ENCODE data around the gene NELFA. TPM values are rescaled to one million over a fixed set of nuclear protein-coding genes. Genes with fewer than 3 reads are reported as not detected.
"Not testable (repeated sequence)": the region's sequence is repeated elsewhere in the genome, so short reads cannot be mapped to it uniquely, and the experiment has no call there.

NELFA gene
- total RNA-seq, 2 experiments from 2014 or later, result 44.8 to 46.2 TPM

DNA sequence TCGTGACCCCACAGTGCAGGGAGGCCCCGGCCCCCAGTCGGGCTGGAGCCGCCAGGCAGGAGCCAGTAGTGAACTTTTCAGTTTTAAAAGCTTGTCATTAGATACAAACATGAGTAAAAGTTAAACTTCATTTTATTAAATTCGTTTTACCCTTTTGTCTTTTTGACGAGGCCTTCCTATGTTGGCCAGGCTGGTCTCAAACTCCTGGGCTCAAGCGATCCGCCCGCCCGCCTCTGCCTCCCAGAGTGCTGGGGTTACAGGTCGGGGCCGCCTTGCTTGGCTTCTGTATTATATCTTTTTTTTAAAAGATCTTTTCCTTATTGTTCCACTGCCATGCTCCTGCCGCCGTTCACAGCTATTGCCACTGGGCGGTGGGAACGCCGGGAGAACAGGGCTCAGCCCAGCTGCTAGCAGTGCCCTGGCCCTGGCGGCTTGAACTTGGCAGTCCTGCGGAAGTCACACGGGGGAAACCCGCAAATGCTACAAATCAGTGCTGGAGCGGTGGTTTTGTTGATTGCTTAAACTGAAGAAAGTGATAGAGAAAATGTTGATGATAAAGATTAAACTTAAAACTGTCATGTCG is 968 bp upstream of the NELFA start:
- H3K4me1 Mint-ChIP-seq, result peaks cover 24% of the 10 kb centered on the region
- peak overlapping the region; percentile 87 for H3K27ac Mint-ChIP-seq
- DNase-seq, result peak; percentile 46
- no peaks in the 10 kb centered on the region for H3K9me3 Mint-ChIP-seq
- peak overlapping the region; percentile 86 for H3K4me3 Mint-ChIP-seq
- H3K36me3 Mint-ChIP-seq, result peaks cover 11% of the 10 kb centered on the region
- no peaks in the 10 kb centered on the region for H3K27me3 Mint-ChIP-seq

DNA sequence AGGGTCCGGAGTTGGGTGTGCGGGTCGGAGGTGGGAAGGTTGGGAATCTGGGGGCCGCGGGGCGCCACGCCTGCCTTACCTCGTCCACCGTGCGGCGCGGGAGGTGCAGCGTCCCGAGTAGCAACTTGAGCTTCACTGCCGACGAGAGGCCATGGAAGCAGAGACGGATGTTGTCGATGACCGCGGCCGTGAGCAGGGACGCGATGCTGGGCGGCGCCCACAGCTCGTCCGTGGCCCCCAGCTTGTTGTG is 178 bp downstream of the NELFA start:
- peak overlapping the region; percentile 89 for H3K27ac Mint-ChIP-seq
- peak overlapping the region; percentile 86 for H3K4me3 Mint-ChIP-seq

DNA sequence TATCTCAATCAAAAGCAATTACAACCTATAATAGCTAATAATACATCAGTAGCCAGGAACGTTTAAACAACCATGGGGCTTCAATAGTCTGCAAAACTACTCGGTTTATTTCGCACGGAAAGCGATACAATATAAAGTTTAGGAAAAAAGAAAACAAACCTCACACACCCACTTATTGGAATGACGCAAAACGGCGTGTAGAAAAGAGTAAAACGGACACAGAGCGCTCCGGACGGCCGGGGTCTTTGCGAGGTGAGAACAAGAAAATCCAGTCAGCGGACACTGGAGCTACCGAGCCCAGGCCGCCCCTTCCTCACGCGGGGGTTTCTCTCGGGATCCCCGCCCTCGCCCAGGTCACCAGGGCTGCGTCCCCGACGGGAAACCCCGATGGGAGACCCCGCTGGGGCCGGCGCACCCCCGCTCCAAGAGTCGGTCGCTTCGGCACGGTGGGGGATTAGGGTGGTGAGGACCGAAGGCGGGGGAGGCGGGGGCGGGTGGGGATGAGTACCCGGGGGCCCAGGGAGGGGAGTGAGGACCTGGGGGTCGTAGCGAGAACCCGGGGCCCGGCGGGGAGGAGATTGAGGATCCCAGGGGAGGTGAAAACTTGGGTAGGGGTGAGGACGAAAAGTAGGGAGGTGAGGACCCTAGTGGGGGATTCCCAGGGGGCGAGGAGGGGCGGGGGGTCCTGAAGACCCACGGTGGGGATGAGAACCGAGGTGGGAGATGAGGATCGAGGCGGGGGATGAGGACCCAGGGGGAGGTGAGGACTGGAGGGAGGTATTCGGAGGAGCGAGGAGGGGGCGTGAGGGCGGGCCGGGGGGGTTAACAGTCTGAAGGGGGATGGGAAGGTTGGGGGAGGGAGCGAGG is 737 bp downstream of the NELFA start:
- Mint-ChIP-seq H3K4me3 (peak overlapping the region; percentile 86), H3K27ac (peak overlapping the region; percentile 89), H3K9me3 (no peaks in the 10 kb centered on the region), H3K4me1 (peaks cover 28% of the 10 kb centered on the region), H3K36me3 (peaks cover 16% of the 10 kb centered on the region), H3K27me3 (no peaks in the 10 kb centered on the region)
- DNase-seq, result no peak

More for the DNA sequence above, 178 bp downstream of the NELFA start:
- peaks cover 11% of the 10 kb centered on the region for H3K36me3 Mint-ChIP-seq
- no peaks in the 10 kb centered on the region for H3K9me3 Mint-ChIP-seq
- no peak for DNase-seq
- no peaks in the 10 kb centered on the region for H3K27me3 Mint-ChIP-seq
- peaks cover 24% of the 10 kb centered on the region for H3K4me1 Mint-ChIP-seq

DNA sequence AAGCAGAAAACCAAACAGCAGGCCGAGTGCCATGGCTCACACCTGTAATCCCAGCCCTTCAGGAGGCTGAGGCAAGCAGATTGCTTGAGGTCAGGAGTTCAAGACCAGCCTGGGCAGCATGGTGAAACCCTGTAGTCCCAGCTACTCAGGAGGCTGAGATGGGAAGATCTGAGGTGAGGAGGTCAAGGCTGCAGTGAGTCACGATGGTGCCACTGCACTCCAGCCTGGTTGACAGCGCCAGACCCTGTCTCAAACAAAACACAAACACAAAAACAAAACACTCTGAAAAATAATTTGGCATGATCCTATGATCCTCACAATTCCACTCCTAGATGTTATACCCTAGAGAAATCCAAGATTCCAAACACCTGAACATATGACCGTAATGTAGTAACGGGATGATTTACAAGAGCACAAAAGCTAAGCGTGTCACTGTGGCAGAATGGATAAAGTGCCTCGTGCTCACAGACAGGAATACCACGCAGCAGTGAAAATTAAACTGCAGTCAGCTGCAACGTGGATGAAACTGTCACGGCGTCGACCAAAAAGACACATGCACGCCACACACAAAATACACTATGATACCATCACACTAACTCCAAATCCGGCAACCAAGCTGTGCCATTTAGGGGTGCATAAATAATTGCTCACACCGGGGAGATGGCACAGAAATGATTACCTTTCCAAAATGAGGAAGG is 1.7 kb downstream of the NELFA start:
- peaks cover 37% of the 10 kb centered on the region for H3K4me1 Mint-ChIP-seq
- H3K27ac Mint-ChIP-seq, result peak overlapping the region; percentile 77
- no peaks in the 10 kb centered on the region for H3K9me3 Mint-ChIP-seq
- H3K36me3 Mint-ChIP-seq, result peaks cover 25% of the 10 kb centered on the region
- peak overlapping the region; percentile 86 for H3K4me3 Mint-ChIP-seq
- DNase-seq, result no peak
- no peaks in the 10 kb centered on the region for H3K27me3 Mint-ChIP-seq

DNA sequence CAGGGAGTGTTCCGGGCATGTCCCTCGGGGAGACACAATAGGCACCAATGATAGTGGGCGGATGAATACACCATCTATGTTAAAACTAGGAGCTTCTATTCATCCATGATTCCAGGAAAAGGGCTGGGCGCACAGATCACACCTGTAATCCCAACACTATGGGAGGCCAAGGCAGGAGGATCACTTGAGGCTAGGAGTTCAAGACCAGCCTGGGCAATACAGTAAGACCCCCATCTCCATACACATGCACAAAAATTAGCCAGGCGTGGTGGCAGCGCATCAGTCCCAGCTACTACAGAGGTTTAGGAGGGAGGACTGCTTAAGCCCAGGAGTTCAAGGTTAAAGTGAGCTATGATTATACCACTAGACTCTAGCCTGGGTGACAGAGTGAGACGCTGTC is 2.4 kb downstream of the NELFA start:
- Mint-ChIP-seq H3K36me3 (peaks cover 27% of the 10 kb centered on the region), H3K9me3 (no peaks in the 10 kb centered on the region), H3K4me3 (no peak overlapping the region), H3K4me1 (peaks cover 37% of the 10 kb centered on the region), H3K27me3 (no peaks in the 10 kb centered on the region), H3K27ac (no peak overlapping the region)
- DNase-seq, result no peak

DNA sequence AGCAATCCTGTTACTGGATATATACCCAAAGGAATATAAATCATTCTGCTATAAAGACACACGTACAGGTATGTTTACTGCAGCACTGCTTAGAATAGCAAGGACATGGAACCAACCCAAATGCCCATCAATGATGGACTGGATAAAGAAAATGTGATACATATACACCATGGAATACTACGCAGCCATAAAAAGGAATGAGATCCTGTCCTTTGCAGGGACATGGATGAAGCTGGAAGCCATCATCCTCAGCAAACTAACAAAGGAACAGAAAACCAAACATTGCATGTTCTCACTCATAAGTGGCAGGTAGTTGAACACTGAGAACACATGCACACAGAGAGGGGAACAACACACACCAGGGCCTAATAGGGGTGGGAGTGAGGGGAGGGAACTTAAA is 5.4 kb downstream of the NELFA start:
- not testable (repeated sequence) for H3K27me3 Mint-ChIP-seq, DNase-seq, H3K27ac Mint-ChIP-seq, H3K4me3 Mint-ChIP-seq
- Mint-ChIP-seq H3K36me3 (peaks cover 58% of the 10 kb centered on the region), H3K9me3 (peaks cover 22% of the 10 kb centered on the region), H3K4me1 (peaks cover 36% of the 10 kb centered on the region)

DNA sequence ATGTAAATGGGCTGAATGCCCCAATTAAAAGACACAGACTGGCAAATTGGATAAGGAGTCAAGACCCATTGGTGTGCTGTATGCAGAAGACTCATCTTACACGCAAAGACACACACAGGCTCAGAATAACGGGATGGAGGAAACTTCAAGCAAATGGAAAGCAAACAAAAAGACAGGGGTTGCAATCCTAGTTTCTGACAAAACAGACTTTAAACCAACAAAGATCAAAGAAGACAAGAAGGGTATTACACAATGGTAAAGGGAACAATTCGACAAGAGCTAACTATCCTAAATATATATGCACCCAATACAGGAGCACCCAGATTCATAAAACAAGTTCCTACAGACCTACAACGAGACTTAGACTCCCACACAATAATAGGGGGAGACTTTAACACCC is 9.5 kb downstream of the NELFA start:
- DNase-seq, H3K4me3 Mint-ChIP-seq, H3K27me3 Mint-ChIP-seq, H3K27ac Mint-ChIP-seq: not testable (repeated sequence)
- H3K36me3 Mint-ChIP-seq, result peaks cover 81% of the 10 kb centered on the region
- peaks cover 41% of the 10 kb centered on the region for H3K9me3 Mint-ChIP-seq
- H3K4me1 Mint-ChIP-seq, result peaks cover 27% of the 10 kb centered on the region

DNA sequence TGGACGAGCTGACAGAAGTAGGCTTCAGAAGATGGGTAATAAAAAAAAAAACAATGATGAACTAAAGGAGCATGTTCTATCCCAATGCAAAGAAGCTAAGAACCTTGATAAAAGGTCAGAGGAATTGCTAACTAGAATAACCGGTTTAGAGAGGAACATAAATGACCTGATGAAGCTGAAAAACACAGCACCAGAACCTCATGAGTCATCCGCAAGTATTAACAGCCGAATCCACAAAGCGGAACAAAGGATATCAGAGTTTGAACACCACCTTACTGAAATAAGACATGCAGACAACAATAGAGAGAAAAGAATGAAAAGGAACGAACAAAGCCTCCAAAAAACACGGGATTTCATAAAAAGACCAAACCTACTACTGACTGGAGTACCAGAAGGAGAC is 10.5 kb downstream of the NELFA start:
- DNase-seq, result no peak
- Mint-ChIP-seq H3K27me3 (no peaks in the 10 kb centered on the region), H3K27ac (no peak overlapping the region), H3K4me3 (no peak overlapping the region), H3K9me3 (peaks cover 41% of the 10 kb centered on the region), H3K4me1 (peaks cover 25% of the 10 kb centered on the region), H3K36me3 (peaks cover 80% of the 10 kb centered on the region)

DNA sequence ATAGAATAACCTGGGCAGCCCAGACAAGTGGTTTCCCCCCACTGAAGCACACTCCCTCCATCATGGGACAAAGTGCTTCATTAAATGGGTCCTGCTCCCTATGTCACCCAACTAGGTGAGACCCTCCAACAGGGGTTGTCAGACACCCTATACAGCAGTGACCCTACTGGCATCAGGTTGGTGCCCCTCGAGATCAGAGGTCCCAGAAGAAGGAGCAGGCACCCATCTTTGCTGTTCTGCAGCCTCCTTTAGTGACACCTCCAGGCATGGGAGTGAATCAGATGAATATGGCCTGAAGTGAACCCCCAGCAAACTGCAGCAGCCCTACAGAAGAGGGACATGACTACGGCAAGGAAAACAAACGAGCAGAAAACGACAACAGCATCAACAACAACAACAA is 11.1 kb downstream of the NELFA start:
- no peak for DNase-seq

DNA sequence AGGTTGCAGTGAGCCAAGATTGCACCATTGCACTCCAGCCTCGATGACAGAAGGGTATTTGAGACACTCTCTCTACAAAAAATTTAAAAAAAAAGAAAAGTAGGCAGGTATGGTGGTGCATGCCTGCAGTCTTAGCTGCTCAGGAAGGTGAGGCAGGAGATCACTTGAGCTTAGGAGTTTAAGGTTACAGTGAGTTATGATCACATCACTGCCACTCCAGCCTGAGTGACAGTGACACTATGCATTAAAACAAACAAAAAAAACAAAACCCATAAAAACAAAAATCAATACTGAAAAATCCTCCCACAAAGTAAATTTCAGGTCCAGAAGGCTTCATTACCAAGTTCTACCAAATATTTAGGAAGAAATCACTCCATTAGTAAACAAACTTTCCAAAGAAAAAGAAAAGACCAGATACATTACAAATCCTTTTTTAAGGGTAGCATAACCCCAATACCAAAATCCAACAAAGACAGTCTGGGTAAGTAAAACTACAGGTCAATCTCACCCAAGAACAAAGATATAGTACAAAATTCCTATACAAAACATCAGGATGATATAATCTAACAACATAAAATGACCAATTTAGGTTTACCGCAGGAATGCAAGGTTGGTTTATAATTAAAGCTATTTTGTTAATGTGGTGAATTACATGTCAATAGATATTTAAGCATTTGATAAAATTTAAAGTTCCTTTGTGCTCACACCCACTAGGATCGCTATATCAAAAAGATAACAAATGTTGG is 11.7 kb downstream of the NELFA start:
- Mint-ChIP-seq H3K27ac (no peak overlapping the region), H3K27me3 (no peaks in the 10 kb centered on the region), H3K9me3 (peaks cover 41% of the 10 kb centered on the region), H3K36me3 (peaks cover 69% of the 10 kb centered on the region), H3K4me3 (no peak overlapping the region), H3K4me1 (peaks cover 14% of the 10 kb centered on the region)
- DNase-seq, result no peak

More for the DNA sequence above, 11.1 kb downstream of the NELFA start:
- Mint-ChIP-seq H3K4me3 (no peak overlapping the region), H3K27me3 (no peaks in the 10 kb centered on the region), H3K27ac (no peak overlapping the region), H3K9me3 (peaks cover 41% of the 10 kb centered on the region), H3K36me3 (peaks cover 75% of the 10 kb centered on the region), H3K4me1 (peaks cover 20% of the 10 kb centered on the region)

DNA sequence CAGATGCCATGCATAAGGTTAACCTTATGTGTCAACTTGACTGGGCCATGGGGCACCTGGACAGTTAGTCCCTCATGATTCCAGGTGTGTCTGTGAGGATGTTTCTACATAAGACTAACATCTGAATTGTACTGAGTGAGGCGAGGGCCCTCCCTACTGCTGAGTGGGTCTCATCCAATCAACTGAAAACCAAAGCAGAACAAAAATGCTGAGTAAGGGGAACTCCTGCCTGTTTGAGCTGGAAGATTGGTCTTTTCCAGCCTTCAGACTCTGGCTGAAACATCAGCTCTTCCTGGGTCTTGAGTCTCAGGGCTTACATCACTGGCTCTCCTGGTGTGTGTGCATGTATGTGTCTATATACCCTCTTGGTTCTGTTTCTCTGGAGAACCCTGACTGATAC is 13.8 kb downstream of the NELFA start:
- H3K27me3 Mint-ChIP-seq, result no peaks in the 10 kb centered on the region
- DNase-seq, result no peak

DNA sequence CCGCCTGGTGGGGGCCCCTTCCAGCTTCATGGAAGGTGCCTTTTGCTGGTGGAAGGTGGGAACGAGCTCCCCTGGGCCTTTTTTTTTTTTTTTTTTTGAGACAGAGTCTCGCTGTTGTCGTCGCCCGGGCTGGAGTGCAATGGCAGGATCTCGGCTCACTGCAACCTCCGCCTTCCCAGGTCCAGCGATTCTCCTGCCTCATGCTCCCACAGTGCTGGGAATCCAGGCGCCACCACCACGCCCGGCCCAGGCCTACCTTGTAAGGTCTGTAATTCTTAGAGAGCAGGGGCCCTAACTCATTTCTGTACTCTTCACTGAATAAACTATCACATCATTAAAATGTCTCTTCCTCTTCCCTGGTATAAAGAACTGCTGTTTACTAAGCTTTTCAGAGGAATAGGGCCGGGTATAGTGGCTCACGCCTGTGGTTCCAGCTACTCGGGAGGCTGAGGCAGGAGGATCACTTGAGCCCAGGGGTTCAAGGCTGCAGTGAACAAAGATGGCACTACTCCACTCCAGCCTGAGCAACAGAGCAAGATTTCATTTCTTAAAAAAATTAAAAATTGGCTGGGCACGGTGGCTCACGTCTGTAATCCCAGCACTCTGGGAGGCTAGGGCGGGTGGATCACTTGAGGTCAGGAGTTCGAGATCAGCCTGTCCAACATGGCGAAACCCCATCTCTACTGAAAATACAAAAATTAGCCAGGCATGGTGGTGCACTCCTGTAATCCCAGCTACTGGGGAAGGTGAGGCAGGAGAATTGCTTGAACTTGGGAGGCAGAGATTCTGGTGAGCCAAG is 14.9 kb downstream of the NELFA start:
- peaks cover 42% of the 10 kb centered on the region for H3K36me3 Mint-ChIP-seq
- H3K27me3 Mint-ChIP-seq, result not testable (repeated sequence)

More for the DNA sequence above, 13.8 kb downstream of the NELFA start:
- Mint-ChIP-seq H3K27ac (no peak overlapping the region), H3K4me3 (no peak overlapping the region), H3K9me3 (peaks cover 32% of the 10 kb centered on the region), H3K36me3 (peaks cover 52% of the 10 kb centered on the region), H3K4me1 (peaks cover 14% of the 10 kb centered on the region)

DNA sequence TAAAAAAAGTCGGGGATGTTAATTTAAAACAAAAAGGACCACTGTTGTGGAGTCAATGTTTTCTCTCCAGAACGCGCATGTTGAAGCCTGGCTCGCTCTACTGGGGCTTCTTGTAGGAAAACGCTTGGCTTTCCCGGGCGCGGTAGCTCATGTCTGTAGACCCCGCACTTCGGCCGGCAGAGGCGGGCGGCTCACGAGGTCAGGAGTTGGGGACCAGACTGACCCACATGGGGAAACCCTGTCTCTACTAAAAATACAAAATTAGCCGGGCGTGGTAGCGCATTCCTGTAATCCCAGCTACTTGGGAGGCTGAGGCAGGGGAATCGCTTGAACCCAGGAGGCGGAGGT is 15.6 kb downstream of the NELFA start:
- Mint-ChIP-seq H3K27ac (no peak overlapping the region), H3K9me3 (peaks cover 17% of the 10 kb centered on the region)

More for the DNA sequence above, 14.9 kb downstream of the NELFA start:
- peaks cover 11% of the 10 kb centered on the region for H3K4me1 Mint-ChIP-seq
- H3K4me3 Mint-ChIP-seq, H3K27ac Mint-ChIP-seq, DNase-seq: not testable (repeated sequence)
- peaks cover 22% of the 10 kb centered on the region for H3K9me3 Mint-ChIP-seq

DNA sequence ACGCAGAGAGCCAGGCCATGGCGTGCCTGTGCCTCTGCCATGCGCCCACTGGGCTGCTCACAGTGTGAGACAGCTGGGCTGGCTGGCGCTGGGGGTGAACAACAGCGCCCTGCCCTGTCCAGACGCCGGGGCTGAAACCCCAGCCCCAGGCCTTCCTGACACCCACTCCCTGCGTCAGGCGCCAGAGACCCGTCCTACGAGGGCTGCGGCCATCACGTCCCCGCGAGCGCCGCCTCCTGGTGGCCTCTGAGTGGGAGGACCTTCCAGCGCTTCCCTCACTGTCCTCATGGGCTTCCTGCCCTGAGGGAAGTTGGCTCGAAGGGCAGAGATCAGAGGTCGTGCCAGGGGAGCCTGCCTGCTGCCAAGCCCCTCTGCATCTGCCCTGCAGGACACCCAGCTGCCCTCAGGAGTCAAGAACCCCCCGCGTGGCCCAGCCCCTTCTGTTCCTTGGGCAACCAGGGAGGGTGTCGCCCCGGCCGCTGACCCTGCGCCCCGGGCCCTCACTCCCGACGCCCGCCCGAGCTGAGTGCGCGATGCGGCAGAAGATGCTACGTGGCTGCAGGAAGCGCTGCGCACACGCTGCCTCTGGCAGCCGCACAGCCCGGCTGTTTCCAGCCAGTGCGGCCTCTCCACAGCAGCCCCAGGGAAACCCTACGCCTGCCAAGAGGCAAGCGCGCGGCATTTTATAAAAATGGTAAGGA is 16.2 kb downstream of the NELFA start:
- Mint-ChIP-seq H3K4me1 (peaks cover 8% of the 10 kb centered on the region), H3K27ac (no peak overlapping the region), H3K9me3 (peaks cover 13% of the 10 kb centered on the region), H3K36me3 (peaks cover 29% of the 10 kb centered on the region), H3K27me3 (no peaks in the 10 kb centered on the region), H3K4me3 (no peak overlapping the region)
- no peak for DNase-seq

More for the DNA sequence above, 15.6 kb downstream of the NELFA start:
- no peak for DNase-seq
- H3K4me1 Mint-ChIP-seq, result peaks cover 8% of the 10 kb centered on the region
- no peaks in the 10 kb centered on the region for H3K27me3 Mint-ChIP-seq
- H3K4me3 Mint-ChIP-seq, result no peak overlapping the region
- peaks cover 34% of the 10 kb centered on the region for H3K36me3 Mint-ChIP-seq
